Right lobe of liver (tissue), 4 donors: Measurements from ENCODE around the gene DCC.

Experiments used
- CTCF ChIP-seq, 4 donors: fragments of 200-600 bp in 3 of 4; fragments of 450-650 bp in 1 of 4; IDR thresholded peaks; one replicate each; pipeline versions ENCODE4 v1.5.1 to v1.8.0; 2016 to 2022; ENCODE audit warnings: antibody characterized with exemption in 4 of 4, mild to moderate bottlenecking in 2 of 4
- POLR2A ChIP-seq: fragments of 450-650 bp; IDR thresholded peaks from one replicate; pipeline ENCODE4 v1.6.1; 2017; ENCODE audit warnings: antibody characterized with exemption, mild to moderate bottlenecking
- donor health status: DM: no; HTN: no; CAD: no.
- donor health status: DM: no; HTN: no; CAD: no.
- donor health status: DM: no; HTN: yes; CAD: no.

- TF ChIP-seq CTCF (IDR thresholded peaks at IDR 0.05) (no peak), POLR2A (no peak)
Observed at GRCh38 chr18:53253789-53254188, 913.8 kb downstream of the DCC start.
